Activated CD4-positive, CD25-positive, alpha-beta regulatory T cell (primary cell): ENCODE measurements around the gene HEPHL1.
"Not testable (repeated sequence)": the region's sequence is repeated elsewhere in the genome, so short reads cannot be mapped to it uniquely, and the experiment has no call there.

Experiments used
- DNase-seq, 4 experiments: peaks; one replicate each; lab custom pipeline; 2025; lab: John Stamatoyannopoulos, UW

Gene HEPHL1

DNA sequence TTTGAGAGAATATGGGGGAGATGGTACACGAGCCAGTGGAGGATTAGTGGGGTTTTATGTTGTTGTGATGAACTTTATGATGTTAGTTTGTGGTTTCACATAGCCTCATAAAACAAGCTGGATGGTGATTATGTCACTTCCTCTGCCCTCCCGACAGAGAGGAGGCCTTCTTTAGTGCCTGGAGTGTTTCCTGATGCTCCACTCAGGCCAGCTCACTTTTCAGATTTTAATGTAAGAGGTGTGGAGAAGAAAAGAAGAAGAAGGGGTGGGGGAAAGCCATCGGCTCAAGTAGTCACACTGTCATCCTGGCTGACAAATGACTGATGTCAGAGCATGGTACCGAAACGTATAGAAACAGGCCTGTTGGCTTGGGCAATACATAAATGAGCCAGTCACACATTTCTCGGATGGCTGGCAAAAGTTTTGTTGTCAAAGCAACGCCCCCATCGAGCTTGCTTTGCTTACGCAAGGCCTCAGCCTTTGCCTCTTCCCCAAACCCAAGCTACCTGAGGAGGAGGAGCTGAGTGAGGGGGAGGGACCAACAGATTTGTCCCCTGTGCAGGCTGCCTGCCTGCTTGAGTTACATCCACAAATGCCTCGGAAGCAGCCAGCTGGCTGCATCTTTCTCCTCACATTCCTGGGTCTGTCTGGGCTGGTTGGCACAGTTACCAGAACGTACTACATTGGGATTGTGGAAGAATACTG, at the start of gene HEPHL1:
HEPHL1 (plus strand) TSS at position 578 of the 705 bp plus-strand sequence; CDS start at position 593, 15 bp downstream.
- no peak for DNase-seq

DNA sequence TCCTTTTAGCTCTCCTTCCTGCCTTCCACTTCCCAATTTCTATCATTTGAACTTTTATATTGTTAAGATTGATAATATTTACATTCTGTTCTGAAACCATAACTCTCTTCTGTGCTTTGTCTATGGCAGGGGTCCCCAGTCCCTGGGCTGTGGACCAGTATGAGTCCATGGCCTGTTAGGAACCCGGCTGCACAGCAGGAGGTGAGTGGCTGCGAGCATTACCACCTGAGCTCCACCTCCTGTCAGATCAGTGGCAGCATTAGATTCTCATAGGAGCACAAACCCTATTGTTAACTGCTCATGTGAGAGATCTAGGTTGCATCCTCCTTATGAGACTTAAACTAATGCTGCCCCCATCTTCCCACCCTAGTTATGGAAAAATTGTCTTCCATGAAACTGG, 48.4 kb upstream of the HEPHL1 start:
- no peak for DNase-seq

DNA sequence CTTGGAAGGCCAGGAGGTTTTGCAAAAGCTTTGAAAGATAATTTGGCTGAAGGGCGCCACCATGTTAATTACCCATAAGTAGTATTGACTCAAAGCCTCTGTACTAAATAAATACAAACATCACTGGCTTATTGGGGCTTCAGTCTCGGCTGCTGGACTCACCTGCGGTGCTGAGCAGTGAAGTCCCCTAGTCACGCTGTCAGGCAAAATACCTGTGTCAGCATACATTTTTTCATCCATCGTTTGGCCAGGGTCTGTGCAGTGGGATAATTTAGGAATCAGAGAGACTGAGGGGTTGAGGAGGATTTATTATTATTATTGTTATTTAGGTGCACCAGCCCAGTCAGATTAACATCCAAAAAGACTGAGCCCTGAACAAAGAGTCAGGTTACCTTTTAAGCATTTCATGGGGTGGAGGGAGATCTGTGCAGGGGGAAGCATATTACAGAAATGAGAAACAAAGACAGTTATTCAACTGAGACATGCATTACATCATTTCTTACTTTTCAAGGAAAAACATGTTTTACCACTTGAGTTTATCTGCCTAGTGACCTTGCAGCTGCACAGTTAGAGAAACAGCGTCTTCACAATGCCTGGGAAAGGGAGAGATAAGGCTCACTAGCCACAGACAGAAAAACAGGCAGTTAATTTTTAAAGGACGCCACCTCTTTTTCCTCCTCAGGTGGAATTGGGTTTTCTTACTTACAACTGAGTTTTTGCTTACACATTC, 47.7 kb upstream of the HEPHL1 start:
- DNase-seq = not testable (repeated sequence)

DNA sequence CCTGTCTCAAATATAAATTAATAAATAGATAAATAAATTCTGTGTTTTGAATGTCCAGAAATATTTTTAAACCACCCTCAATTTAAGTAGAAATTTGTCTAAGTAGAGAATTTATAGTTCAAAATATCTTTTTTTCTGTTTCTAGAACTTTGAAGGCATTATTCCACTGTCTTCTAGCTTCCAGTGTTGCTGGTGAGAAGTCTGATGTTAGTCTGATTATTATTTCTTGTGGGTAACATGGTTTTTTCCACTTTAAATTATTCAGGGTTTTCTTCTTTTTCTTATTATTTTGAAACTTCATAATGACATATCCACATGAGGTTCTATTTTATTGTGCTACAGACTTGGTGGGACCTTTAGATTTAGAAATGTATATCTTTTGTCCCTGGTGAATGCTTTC, 46.4 kb upstream of the HEPHL1 start:
- DNase-seq = no peak

DNA sequence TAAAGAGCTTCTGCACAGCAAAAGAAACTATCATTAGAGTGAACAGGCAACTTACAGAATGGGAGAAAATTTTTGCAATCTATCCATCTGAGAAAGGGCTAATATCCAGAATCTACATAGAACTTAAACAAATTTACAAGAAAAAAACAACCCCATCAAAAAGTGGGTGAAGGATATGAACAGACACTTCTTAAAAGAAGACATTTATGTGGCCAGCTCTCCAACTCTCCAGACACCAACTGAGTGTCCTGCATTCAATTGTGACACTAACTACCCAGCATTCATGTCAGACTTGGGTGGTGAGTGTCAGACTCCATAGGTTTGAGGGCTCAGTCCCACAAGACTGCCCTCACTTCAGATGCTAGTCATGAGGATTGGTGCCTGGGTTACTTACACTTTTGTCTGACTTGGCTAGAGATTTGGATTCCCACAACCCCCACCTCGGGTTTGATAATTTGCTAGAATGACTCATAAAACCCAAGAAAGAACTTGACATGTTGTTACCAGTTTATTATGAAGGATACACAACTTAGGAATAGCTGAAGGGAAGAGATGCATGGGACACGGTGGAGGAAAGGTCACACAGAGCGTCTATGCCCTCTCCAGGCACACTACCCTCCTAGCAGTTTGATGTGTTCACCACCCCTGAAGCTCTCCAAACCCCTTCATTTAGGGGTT, 44.4 kb upstream of the HEPHL1 start:
- not testable (repeated sequence) for DNase-seq

- DNase-seq = no peak
Observed at GRCh38 chr11:93983542-93984195, 37.5 kb upstream of the HEPHL1 start.

DNA sequence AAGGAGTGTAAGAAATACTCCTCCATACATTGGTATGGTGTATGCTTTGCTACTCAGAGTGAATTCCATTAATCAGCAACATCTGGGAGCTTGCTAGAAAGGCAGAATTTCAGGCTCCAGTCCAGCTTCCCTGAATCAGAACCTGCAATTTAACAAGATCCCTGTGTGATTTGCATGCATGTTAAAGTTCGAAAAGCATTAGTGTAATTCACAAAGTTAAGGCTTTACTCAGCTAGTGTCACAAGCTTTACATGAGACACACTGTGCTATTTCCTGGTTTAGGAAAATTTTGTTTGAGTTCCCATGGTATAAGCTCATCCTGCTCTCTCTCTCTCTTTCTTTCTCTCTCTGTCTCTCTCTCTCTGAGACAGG, 37.0 kb upstream of the HEPHL1 start:
- DNase-seq = no peak

DNA sequence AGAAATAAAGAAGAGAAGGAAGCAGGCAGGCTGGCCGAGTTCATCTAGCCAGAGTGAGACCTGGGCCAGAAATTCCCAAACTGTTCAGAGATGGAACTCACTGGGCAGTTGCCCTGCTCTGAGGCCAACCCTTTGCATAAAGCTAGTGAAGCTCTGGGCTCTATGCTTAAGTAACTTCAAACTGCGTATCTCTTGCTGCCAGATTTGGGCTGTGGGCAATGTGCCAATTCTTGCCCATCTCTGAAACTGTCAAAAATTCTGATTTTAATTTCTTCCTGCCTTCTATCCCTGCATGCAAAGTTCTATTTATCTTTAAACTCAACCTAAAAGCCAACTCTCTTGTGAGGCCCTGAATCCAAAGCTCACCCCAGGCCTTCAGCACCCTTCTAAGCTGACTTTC, 36.2 kb upstream of the HEPHL1 start:
- no peak for DNase-seq

GRCh38 chr11:93986716-93987115, 34.4 kb upstream of the HEPHL1 start:
- no peak for DNase-seq

DNA sequence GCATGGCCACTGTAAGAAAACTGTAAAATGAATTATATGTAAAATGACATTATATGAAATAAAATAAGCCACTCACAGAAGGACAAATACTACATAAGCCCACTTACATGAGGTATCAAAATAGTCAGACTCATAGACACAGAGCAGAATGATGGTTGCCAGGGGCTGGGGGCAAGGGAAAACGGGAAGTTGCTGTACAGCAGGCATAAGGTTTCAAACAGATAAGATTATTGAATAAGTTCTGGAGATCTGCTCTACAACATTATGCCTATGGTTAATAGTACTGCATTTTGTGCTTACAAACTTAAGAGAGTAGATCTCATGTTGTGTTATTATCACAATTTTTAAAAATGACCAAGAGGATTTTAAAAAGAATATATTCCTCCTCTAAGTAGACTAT, 32.7 kb upstream of the HEPHL1 start:
- no peak for DNase-seq

- no peak for DNase-seq
Observed at GRCh38 chr11:93988912-93989311, 32.2 kb upstream of the HEPHL1 start.

- DNase-seq = no peak
Observed at GRCh38 chr11:93993747-93994146, 27.4 kb upstream of the HEPHL1 start.

DNA sequence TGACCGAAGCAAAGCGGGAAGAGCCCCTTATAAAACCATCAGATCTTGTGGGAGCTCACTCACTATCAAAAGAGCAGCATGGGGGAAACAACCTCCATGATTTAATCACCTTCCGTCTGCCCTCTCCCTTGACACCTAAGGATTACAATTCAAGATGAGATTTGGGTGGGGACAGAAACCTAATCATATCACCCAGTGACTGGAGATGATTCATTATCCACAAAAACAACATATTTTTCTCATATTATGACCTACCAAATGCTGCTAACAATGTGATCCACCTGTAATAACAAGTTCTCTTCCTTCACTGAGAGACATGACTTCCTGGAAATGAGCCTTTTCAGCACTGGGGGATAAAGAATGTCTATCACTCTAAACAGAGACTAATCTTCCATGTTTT, 23.4 kb upstream of the HEPHL1 start:
- DNase-seq = no peak

GRCh38 chr11:94000659-94001058, 20.5 kb upstream of the HEPHL1 start:
- no peak for DNase-seq

DNA sequence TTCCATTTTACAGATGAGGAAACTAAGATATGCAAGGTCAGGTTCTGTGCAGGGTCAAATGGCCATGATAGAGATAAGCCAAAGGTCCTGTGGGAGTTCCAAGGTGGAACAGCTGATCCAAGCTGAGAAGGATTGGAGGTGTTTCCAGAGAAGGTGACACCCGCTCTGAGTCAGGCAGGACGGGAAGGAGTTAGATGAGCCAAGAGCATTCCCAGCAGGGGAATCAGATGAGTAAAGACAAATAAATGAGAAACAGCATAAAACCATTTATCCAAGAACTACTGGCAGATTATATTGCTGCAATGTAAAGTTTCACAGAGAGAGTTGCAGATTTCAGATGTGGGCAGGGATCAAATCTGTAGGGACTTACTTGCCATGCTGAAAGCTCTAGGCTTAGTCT, 18.9 kb upstream of the HEPHL1 start:
- no peak for DNase-seq

DNA sequence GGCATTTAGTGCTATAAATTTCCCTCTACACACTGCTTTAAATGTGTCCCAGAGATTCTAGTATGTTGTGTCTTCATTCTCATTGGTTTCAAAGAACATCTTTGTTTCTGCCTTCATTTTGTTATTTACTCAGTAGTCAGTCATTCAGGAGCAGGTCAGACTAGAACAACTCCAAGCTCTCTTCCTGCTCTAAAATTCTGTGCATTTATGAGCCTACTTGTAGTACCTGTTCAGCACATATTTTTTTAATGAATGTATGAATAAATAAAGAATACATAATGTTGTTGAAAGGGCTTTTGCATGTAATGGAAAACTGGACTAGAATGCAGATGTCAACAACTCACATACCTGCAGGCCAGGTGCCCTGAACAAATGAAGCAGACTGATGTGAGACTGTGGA, 13.7 kb upstream of the HEPHL1 start:
- no peak for DNase-seq

DNA sequence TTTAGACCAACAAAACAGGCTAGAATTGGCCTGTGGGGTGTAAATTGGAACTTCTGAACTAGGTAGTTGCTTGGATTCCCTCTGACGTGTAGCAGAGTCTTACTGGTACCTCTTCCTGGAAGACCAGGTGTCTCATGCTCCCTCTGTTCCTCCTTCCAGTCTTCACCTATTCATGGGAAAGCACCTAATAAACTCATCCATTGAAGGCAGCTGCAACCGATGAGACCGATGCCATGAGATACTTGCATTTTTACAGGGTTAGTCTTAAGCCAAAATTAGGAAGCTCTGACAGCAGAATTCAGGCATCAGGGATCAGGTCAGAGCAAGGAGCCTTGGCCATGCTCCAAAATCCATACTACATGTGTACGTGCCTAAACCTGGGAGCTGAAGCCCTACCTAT, 13.2 kb upstream of the HEPHL1 start:
- no peak for DNase-seq

GRCh38 chr11:94010136-94010535, 11.0 kb upstream of the HEPHL1 start:
- no peak for DNase-seq

GRCh38 chr11:94011478-94011877, 9.7 kb upstream of the HEPHL1 start:
- no peak for DNase-seq

DNA sequence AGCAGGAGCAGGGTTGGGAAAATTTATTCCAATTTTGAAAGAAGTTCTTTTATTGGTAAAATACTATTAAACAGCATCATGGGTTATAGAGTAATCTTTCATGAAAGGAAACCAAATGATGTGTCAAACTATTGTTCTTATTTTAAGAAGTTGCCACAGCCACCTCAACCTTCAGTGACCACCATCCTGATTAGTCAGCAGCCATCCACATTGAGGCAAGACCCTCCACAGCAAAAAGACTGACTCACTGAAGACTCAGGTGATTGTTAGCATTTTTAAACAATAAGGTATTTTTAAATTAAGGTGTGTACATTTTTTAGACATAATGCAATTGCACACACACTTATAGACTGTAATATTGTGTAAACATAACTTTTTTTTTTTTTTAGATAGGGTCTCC, 3.7 kb upstream of the HEPHL1 start:
- DNase-seq = no peak

DNA sequence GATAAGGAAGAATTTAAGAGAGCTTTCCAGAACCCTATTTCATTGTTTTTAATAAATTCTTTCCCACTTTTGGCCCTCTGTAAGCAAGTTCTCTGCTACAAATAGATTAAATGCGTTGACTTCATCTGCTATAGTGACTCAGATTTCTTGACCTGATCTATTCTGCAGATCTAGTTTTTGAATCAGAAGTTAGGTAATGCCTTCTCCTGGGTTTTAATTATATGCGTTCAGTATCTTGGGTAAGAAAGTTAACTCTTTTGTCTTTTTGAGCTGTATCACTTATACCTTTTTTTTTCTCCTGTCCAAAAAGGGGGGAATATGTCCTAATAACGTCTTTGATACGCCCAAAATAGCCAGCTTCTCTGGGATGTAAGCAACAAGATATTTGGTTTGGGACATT, 2.4 kb upstream of the HEPHL1 start:
- DNase-seq = no peak

- DNase-seq = no peak
Observed at GRCh38 chr11:94023856-94024255, 2.7 kb downstream of the HEPHL1 start.

DNA sequence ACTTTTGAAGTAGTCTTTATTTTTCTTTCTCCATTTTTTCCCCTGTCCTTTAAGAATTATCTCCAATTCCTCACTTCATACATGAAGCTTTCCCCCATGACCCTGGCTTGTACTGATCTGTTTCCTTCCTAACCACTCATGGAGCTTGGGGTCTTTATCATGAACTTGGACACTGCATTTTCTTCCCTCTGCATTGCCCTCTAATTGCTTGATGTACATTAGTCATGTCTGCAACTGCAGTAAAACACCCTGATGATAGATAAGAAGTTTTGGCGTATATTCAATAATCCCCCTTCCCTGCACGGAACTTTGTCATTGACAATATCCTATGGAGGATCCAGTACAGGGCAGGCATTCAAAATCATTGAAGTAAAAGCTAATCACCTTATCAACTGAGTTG, 3.4 kb downstream of the HEPHL1 start:
- no peak for DNase-seq
